Upper lobe of left lung (tissue), 4 donors: ENCODE measurements around the gene PCYOX1L.

Source experiments
- CTCF ChIP-seq, 6 experiments: fragments of 450-650 bp in 4 of 6; fragments of 200-600 bp in 2 of 6; sonication (generic) in 2 of 6; IDR thresholded peaks; one replicate each; pipeline ENCODE4 v1.5.1; 2016 to 2019; ENCODE audit warnings: antibody characterized with exemption in 6 of 6
- EP300 ChIP-seq, 4 donors: sonication (generic); formaldehyde crosslinking; IDR thresholded peaks; one replicate each; pipeline ENCODE4 v1.5.1; 2017; ENCODE audit warnings: antibody characterized with exemption in 4 of 4, control low read depth in 2 of 4
- POLR2A ChIP-seq, 4 donors: fragments of 450-650 bp; IDR thresholded peaks; one replicate each; pipeline ENCODE4 v1.5.1; 2016 to 2017; ENCODE audit warnings: antibody characterized with exemption in 4 of 4, mild to moderate bottlenecking in 2 of 4
- POLR2AphosphoS5 ChIP-seq, 2 donors: sonication (generic); formaldehyde crosslinking; IDR thresholded peaks; one replicate each; pipeline ENCODE4 v1.5.1; 2017; ENCODE audit warnings: antibody characterized with exemption in 2 of 2

- TF ChIP-seq CTCF (IDR thresholded peaks at IDR 0.05) (peak in 1 of 6 experiments; percentile 27), POLR2A (IDR thresholded peaks at IDR 0.05) (peak in 1 of 4 donors; percentile 68), POLR2AphosphoS5 (IDR thresholded peaks at IDR 0.05) (peak; percentile 40 to 56), EP300 (IDR thresholded peaks at IDR 0.05) (no peak)
Measured at GRCh38 chr5:149357370-149358293, at the start of gene PCYOX1L.
